Measurements from ENCODE around the gene NCK2.

The NCK2 gene

GRCh38 chr2:105836840-105837692, 92.4 kb downstream of the NCK2 start:
- H3K36me3 Mint-ChIP-seq = peaks cover 84% of the 10 kb centered on the region
- peaks cover 89% of the 10 kb centered on the region for H3K4me1 Mint-ChIP-seq
- H3K27me3 Mint-ChIP-seq = no peaks in the 10 kb centered on the region
- peaks cover 24% of the 10 kb centered on the region for H3K9me3 Mint-ChIP-seq
- peak overlapping the region; percentile 44 for H3K4me3 Mint-ChIP-seq
- peak; percentile 82 for ATAC-seq
- peak overlapping the region; percentile 87 for H3K27ac Mint-ChIP-seq

GRCh38 chr2:105839793-105840192, 95.1 kb downstream of the NCK2 start:
- peaks cover 72% of the 10 kb centered on the region for H3K36me3 Mint-ChIP-seq
- H3K4me3 Mint-ChIP-seq = no peak overlapping the region
- ATAC-seq = no peak
- peaks cover 16% of the 10 kb centered on the region for H3K9me3 Mint-ChIP-seq
- no peaks in the 10 kb centered on the region for H3K27me3 Mint-ChIP-seq
- peak overlapping the region; percentile 89 for H3K27ac Mint-ChIP-seq
- H3K4me1 Mint-ChIP-seq = peaks cover 87% of the 10 kb centered on the region

GRCh38 chr2:105840933-105841332, 96.2 kb downstream of the NCK2 start:
- ATAC-seq = peak; percentile 64
- Mint-ChIP-seq H3K27me3 (no peaks in the 10 kb centered on the region), H3K4me3 (no peak overlapping the region), H3K27ac (peak overlapping the region; percentile 89), H3K36me3 (peaks cover 61% of the 10 kb centered on the region), H3K4me1 (peaks cover 76% of the 10 kb centered on the region), H3K9me3 (peaks cover 12% of the 10 kb centered on the region)

- peaks cover 61% of the 10 kb centered on the region for H3K36me3 Mint-ChIP-seq
- no peak overlapping the region for H3K4me3 Mint-ChIP-seq
- H3K27ac Mint-ChIP-seq = peak overlapping the region; percentile 89
- H3K27me3 Mint-ChIP-seq = no peaks in the 10 kb centered on the region
- peaks cover 8% of the 10 kb centered on the region for H3K9me3 Mint-ChIP-seq
- peak; percentile 17 for ATAC-seq
- H3K4me1 Mint-ChIP-seq = peaks cover 76% of the 10 kb centered on the region
Measured at GRCh38 chr2:105841551-105841950, 96.8 kb downstream of the NCK2 start.

- Mint-ChIP-seq H3K4me1 (peaks cover 76% of the 10 kb centered on the region), H3K27me3 (no peaks in the 10 kb centered on the region), H3K27ac (peak overlapping the region; percentile 89), H3K9me3 (peaks cover 5% of the 10 kb centered on the region), H3K4me3 (no peak overlapping the region), H3K36me3 (peaks cover 61% of the 10 kb centered on the region)
- no peak for ATAC-seq
Measured at GRCh38 chr2:105842555-105842954, 97.8 kb downstream of the NCK2 start.

- no peak overlapping the region for H3K4me3 Mint-ChIP-seq
- H3K4me1 Mint-ChIP-seq = peaks cover 81% of the 10 kb centered on the region
- no peaks in the 10 kb centered on the region for H3K27me3 Mint-ChIP-seq
- peak overlapping the region; percentile 29 for H3K27ac Mint-ChIP-seq
- peaks cover 5% of the 10 kb centered on the region for H3K9me3 Mint-ChIP-seq
- ATAC-seq = no peak
- H3K36me3 Mint-ChIP-seq = peaks cover 67% of the 10 kb centered on the region
Measured at GRCh38 chr2:105843476-105844374, 99.0 kb downstream of the NCK2 start.

GRCh38 chr2:105845976-105846375, 101.3 kb downstream of the NCK2 start:
- Mint-ChIP-seq H3K36me3 (peaks cover 54% of the 10 kb centered on the region), H3K27me3 (no peaks in the 10 kb centered on the region), H3K27ac (peak overlapping the region; percentile 78), H3K9me3 (peaks cover 2% of the 10 kb centered on the region), H3K4me3 (no peak overlapping the region), H3K4me1 (peaks cover 65% of the 10 kb centered on the region)
- ATAC-seq = no peak

GRCh38 chr2:105847056-105847455, 102.3 kb downstream of the NCK2 start:
- Mint-ChIP-seq H3K9me3 (peaks cover 2% of the 10 kb centered on the region), H3K27me3 (no peaks in the 10 kb centered on the region), H3K27ac (peak overlapping the region; percentile 78), H3K4me3 (no peak overlapping the region), H3K36me3 (peaks cover 54% of the 10 kb centered on the region), H3K4me1 (peaks cover 63% of the 10 kb centered on the region)
- no peak for ATAC-seq

- Mint-ChIP-seq H3K27me3 (no peaks in the 10 kb centered on the region), H3K4me1 (peaks cover 61% of the 10 kb centered on the region), H3K27ac (no peak overlapping the region), H3K9me3 (no peaks in the 10 kb centered on the region), H3K4me3 (no peak overlapping the region), H3K36me3 (peaks cover 47% of the 10 kb centered on the region)
- ATAC-seq = no peak
Measured at GRCh38 chr2:105848367-105848766, 103.7 kb downstream of the NCK2 start.

DNA sequence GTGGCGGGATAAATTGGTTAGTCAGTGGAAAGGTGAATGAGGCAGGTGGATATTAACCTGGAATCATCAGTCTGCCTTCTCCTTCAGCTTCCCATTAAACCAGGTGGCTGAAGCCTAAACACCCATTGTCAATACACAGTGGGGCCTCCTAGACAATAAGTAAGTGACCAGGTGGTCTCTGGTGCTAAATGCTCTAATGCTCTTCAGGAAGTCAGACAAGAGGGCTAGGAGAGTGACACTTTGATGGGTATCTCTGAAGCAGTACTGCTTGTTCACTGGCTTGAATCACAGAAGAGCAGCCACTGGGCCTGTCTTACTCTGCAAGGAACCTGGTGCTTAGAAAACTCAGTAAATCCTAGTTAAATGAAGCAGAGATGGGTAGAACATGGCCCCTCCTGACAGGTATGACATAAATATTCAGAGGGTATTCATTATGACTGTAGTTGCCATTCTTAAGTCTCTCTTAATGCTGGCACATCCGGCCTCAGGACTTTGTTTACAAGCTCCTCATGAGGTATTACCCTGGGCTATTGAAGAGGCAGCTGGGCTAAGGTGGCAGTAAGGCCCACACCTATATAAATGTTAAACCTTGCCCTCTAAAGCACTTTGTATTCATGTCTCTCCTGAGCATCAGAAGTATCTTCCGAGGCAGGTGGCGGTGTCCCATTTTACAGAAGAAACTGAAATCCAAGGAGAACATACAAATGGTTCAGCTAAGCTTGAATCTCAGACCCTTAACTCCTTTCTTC, 104.9 kb downstream of the NCK2 start:
- no peak for ATAC-seq
- Mint-ChIP-seq H3K4me3 (no peak overlapping the region), H3K27ac (no peak overlapping the region), H3K4me1 (peaks cover 55% of the 10 kb centered on the region), H3K9me3 (no peaks in the 10 kb centered on the region), H3K27me3 (no peaks in the 10 kb centered on the region), H3K36me3 (peaks cover 45% of the 10 kb centered on the region)

DNA sequence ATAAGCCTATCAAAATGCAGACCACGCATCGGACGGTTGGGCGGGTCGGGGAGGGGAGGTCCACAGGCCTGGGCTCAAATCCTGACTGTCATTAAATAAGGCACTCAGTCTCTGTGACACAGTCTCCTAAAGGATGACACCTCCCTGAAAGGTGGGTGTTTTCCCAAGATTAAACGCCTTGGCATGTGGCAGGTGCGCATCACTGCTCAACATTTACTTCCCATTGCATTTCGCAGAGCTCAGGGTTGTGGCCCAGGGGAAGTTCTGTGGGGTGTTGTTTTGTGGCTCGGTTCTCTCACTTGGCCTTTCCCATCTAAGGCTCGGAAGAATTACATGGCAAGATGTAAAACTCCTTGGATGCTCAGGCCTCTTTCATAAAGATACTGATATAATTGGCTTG, 107.4 kb downstream of the NCK2 start:
- Mint-ChIP-seq H3K36me3 (peaks cover 56% of the 10 kb centered on the region), H3K9me3 (no peaks in the 10 kb centered on the region), H3K4me3 (no peak overlapping the region), H3K4me1 (peaks cover 59% of the 10 kb centered on the region), H3K27ac (no peak overlapping the region), H3K27me3 (no peaks in the 10 kb centered on the region)
- no peak for ATAC-seq

DNA sequence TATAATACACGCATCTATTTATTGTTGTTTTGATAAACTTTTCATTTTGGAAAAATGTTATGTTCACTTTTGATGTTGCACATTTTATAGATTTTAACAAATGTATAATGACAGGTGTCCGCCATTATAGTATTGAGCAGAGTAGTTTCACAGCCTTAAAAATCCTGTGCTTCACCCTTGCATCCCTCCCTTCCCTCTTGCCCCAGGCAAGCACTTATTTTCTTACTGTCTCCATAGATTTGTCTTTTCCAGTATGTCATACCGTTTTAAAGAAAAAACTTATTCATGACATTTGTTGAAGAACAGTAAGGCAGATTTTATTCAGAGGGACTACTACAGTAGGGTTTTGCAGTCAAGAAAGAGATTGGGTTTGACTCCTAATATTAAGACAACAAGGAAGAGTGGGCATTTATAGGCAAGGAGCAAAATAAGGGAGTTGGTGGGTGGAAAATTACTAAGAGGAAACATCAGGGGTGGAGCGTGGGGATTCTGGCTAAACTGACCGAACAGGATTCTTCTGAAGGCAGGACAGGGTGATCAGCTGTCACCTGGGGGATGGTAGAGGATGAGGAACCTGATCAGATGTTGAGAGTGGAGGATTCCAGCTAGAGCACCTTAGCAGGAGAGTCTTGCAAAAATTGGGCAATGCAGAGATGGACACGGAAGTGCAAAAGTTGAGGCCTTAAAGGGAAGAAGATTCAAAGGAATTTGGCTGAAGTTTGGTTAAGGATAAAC, 108.8 kb downstream of the NCK2 start:
- Mint-ChIP-seq H3K9me3 (no peaks in the 10 kb centered on the region), H3K27me3 (no peaks in the 10 kb centered on the region), H3K4me3 (no peak overlapping the region), H3K4me1 (peaks cover 61% of the 10 kb centered on the region), H3K36me3 (peaks cover 57% of the 10 kb centered on the region), H3K27ac (peak overlapping the region; percentile 31)
- ATAC-seq = no peak

DNA sequence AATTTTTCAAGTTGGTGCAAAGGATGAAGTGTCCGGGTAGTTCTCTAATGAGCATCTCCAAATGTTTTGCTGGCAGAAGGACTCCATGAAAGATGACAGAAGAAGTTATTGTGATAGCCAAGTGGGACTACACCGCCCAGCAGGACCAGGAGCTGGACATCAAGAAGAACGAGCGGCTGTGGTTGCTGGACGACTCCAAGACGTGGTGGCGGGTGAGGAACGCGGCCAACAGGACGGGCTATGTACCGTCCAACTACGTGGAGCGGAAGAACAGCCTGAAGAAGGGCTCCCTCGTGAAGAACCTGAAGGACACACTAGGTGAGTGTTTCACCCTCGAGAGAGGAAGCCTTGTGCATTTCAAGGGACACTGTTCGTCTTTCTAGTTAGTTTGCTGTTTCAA, 110.3 kb downstream of the NCK2 start:
- H3K36me3 Mint-ChIP-seq = peaks cover 54% of the 10 kb centered on the region
- H3K9me3 Mint-ChIP-seq = no peaks in the 10 kb centered on the region
- no peaks in the 10 kb centered on the region for H3K27me3 Mint-ChIP-seq
- peaks cover 64% of the 10 kb centered on the region for H3K4me1 Mint-ChIP-seq
- H3K27ac Mint-ChIP-seq = peak overlapping the region; percentile 80
- no peak for ATAC-seq
- no peak overlapping the region for H3K4me3 Mint-ChIP-seq

DNA sequence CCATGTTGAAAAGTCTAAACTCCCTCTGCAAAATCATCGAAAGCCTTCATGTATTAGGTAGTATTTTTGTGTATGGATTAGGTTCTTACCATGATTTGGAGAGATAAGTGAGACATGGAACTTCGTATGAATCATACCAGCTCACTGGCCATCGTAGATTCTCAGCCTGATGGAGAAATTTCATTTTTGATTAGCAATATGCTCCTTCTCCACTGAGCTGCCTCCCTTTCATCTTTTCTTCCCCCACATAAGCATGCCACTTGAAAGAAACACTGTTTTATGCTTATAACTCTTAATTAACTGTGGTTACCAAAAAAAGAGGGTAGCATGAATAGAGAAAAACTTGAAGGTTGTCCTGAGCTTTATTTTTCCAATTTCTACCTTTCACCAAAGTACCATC, 111.9 kb downstream of the NCK2 start:
- H3K4me1 Mint-ChIP-seq = peaks cover 71% of the 10 kb centered on the region
- no peaks in the 10 kb centered on the region for H3K9me3 Mint-ChIP-seq
- H3K36me3 Mint-ChIP-seq = peaks cover 60% of the 10 kb centered on the region
- peak overlapping the region; percentile 80 for H3K27ac Mint-ChIP-seq
- ATAC-seq = no peak
- H3K4me3 Mint-ChIP-seq = peak overlapping the region; percentile 44
- H3K27me3 Mint-ChIP-seq = no peaks in the 10 kb centered on the region
